ENCODE measurements around the gene SERPINA10.

DNA sequence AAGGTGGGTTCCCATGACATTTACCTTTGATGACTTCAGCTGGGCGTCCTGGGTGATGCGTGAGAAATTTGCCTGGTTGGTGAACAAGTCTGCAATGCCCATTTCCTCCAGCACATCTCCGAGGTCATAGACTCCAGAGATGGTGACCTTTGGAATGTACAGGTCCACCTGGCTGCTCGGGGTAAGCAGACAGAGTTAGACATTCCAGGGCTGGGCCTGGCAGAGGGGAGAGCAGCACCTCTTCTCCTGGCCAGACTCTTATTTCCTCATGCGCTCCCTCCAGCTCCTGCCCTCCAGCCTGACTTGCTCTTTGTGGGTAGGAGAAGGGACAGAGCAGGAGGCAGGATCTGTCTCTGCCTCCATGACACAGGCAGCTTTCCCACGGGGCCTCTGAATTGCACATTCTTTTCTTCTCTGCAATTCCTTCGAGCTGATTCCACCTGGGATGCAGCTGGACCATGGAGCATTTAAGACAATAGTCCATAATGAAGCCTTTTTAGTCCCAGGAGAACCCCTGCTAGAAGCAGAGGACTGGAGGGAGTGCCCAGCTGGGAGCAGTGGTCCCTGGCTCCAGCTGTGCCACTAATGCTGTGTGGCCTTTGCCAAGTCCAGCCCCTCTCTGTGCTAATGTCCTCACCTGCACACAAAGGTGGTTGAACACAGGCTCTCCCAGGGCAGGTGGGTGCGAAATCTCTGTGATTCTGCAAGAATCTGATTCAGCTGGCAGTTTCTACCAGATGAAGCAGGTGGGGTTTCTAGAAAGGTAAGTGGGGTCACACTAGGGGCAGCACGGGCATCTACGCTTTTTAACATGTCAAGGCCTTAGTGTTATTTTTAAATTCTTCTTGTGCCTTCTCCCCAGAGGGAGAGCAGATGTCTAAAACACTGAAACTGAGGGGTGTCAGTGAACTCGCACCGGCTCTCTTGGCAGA, 13.2 kb upstream of the SERPINA10 start:
- TF ChIP-seq, protein P1, sequence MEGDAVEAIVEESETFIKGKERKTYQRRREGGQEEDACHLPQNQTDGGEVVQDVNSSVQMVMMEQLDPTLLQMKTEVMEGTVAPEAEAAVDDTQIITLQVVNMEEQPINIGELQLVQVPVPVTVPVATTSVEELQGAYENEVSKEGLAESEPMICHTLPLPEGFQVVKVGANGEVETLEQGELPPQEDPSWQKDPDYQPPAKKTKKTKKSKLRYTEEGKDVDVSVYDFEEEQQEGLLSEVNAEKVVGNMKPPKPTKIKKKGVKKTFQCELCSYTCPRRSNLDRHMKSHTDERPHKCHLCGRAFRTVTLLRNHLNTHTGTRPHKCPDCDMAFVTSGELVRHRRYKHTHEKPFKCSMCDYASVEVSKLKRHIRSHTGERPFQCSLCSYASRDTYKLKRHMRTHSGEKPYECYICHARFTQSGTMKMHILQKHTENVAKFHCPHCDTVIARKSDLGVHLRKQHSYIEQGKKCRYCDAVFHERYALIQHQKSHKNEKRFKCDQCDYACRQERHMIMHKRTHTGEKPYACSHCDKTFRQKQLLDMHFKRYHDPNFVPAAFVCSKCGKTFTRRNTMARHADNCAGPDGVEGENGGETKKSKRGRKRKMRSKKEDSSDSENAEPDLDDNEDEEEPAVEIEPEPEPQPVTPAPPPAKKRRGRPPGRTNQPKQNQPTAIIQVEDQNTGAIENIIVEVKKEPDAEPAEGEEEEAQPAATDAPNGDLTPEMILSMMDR (IDR thresholded peaks at IDR 0.05): no peak
- TF ChIP-seq EP300 (IDR thresholded peaks at IDR 0.05; ENCODE audit: low read depth) (no peak), POLR2A (IDR thresholded peaks at IDR 0.05) (no peak), POLR2AphosphoS5 (IDR thresholded peaks at IDR 0.05) (no peak)
